ENCODE data around the gene ALKBH5.

ALKBH5 gene

DNA sequence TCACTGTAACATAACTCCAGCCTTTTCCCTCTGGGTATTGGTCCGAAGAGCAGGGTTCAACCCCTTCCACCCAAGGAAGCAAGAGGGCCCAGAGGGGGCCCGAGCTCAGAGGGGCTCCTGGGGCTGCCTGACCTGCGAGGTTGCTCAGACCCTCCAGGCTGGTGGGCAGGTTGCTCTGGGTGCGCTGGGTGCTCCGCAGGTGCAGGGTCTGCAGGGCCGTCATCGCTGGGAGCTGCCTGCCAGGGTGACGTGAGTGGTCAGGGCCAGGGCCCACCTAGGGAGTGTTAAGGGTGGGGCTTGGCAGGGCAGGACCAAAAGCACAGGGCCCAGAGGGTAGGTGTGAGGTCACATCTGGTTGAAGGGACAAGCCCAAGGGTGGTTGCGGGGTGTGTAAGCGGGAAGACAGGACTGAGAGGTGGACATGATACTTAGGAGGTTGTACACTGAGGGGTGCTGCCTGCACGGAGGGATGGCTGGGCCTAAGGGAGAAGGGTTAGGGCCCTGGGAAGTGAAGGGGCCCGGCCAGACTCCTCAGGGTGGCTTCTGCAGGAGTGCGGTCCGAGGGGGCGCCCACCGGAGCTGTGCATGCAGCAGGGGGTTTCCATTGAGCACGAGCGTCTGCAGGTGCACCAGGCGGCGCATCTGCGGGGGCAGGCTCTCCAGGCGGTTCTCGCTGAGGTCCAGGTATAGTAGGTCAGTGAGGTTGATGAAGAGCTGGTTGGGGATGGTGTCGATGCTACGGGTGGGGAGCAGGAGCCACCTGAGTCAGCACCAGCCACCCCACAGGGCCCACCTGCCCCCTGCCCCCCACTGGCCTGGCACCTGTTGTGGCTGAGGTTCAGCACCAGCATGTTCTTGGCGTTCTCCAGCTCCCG, 70.6 kb downstream of the ALKBH5 start:
- Histone ChIP-seq H3K9ac (ENCODE audit: low read length) (no peak overlapping the region), H3K79me1 (ENCODE audit: low read length) (peaks cover 11% of the 10 kb centered on the region), H2BK5ac (ENCODE audit: low read length) (no peak overlapping the region), H3K79me2 (ENCODE audit: control insufficient read depth, insufficient read depth, low read length) (peaks cover 20% of the 10 kb centered on the region), H3K4me2 (ENCODE audit: low read length) (no peak overlapping the region), H3K27ac (ENCODE audit: low read depth, low read length) (no peak overlapping the region), H4K5ac (ENCODE audit: low read length) (no peak overlapping the region), H3K27me3 (ENCODE audit: insufficient read depth, low read length, poor library complexity) (no peaks in the 10 kb centered on the region), H3K18ac (ENCODE audit: low read length) (no peak overlapping the region), H2BK15ac (replicated peaks; ENCODE audit: low read depth) (no peak overlapping the region), H4K8ac (ENCODE audit: low read depth, low read length) (no peak overlapping the region), H3K56ac (ENCODE audit: low read length) (no peak overlapping the region), H3K4me1 (ENCODE audit: control insufficient read depth, low read depth, low read length) (peaks cover 3% of the 10 kb centered on the region), H3K36me3 (ENCODE audit: control insufficient read depth, insufficient read depth, low read length) (peaks cover 19% of the 10 kb centered on the region), H3K4ac (ENCODE audit: low read depth, low read length) (no peak overlapping the region), H3K4me3 (ENCODE audit: low read length) (no peak overlapping the region), H3K23ac (ENCODE audit: low read length) (no peak overlapping the region), H2BK120ac (ENCODE audit: low read depth, low read length) (no peak overlapping the region), H2AK5ac (ENCODE audit: low read length) (no peak overlapping the region)
- WGBS (ENCODE audit: extremely low coverage, insufficient coverage, low lambda C conversion rate): no CpG with 5 or more reads among the region's 27 CpGs
- no peak for DNase-seq

DNA sequence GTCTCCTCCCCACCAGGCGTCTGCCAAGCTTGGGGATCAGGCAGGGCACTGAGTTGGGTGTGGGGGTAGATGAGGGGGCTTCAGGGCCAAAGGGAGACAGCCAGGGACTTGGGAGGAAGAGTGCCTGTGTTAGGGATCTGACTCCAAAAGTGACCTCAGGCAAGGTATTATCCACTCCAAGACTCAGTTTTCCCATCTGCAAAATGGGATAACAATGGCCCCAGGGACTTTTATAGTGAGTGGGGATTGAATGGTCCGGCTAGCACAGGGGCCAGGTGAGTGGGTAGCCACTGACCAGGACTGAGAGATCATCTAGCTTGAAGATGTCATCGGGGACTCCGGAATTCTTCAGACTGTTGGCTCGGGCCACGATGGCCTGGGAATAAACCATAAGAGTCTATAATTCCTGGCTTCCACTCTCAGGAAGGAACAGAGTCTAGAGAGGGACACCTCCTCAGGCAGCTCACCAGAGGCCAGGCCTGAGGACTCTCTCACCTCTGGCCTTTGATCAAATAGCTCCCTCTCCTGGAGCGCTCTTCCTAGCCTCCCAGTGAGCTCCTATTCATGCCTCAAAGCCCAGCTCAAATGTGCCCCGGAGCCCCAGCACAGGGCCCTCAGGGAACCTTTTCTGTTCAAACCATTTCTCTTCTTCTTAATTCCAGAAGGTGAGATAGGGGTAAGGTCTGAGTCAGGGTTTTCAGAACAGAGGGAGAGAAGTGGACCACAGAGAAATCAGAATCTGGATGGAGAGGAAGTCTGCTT, 71.4 kb downstream of the ALKBH5 start:
- H4K8ac ChIP-seq (ENCODE audit: low read depth, low read length): no peak overlapping the region
- H2AK5ac ChIP-seq (ENCODE audit: low read length): no peak overlapping the region
- no peak overlapping the region for H4K5ac ChIP-seq (ENCODE audit: low read length)
- no peak overlapping the region for H2BK15ac ChIP-seq (replicated peaks; ENCODE audit: low read depth)
- peaks cover 3% of the 10 kb centered on the region for H3K4me1 ChIP-seq (ENCODE audit: control insufficient read depth, low read depth, low read length)
- H3K9ac ChIP-seq (ENCODE audit: low read length): no peak overlapping the region
- no peak overlapping the region for H3K23ac ChIP-seq (ENCODE audit: low read length)
- H3K79me1 ChIP-seq (ENCODE audit: low read length): peaks cover 11% of the 10 kb centered on the region
- no peak overlapping the region for H2BK5ac ChIP-seq (ENCODE audit: low read length)
- H3K27me3 ChIP-seq (ENCODE audit: insufficient read depth, low read length, poor library complexity): no peaks in the 10 kb centered on the region
- WGBS (ENCODE audit: extremely low coverage, insufficient coverage, low lambda C conversion rate): no CpG with 5 or more reads among the region's 8 CpGs
- no peak overlapping the region for H3K4me2 ChIP-seq (ENCODE audit: low read length)
- H2BK120ac ChIP-seq (ENCODE audit: low read depth, low read length): no peak overlapping the region
- no peak overlapping the region for H3K27ac ChIP-seq (ENCODE audit: low read depth, low read length)
- H3K36me3 ChIP-seq (ENCODE audit: control insufficient read depth, insufficient read depth, low read length): peaks cover 19% of the 10 kb centered on the region
- H3K4ac ChIP-seq (ENCODE audit: low read depth, low read length): no peak overlapping the region
- no peak for DNase-seq
- H3K56ac ChIP-seq (ENCODE audit: low read length): no peak overlapping the region
- H3K18ac ChIP-seq (ENCODE audit: low read length): no peak overlapping the region
- peaks cover 20% of the 10 kb centered on the region for H3K79me2 ChIP-seq (ENCODE audit: control insufficient read depth, insufficient read depth, low read length)
- H3K4me3 ChIP-seq (ENCODE audit: low read length): no peak overlapping the region

DNA sequence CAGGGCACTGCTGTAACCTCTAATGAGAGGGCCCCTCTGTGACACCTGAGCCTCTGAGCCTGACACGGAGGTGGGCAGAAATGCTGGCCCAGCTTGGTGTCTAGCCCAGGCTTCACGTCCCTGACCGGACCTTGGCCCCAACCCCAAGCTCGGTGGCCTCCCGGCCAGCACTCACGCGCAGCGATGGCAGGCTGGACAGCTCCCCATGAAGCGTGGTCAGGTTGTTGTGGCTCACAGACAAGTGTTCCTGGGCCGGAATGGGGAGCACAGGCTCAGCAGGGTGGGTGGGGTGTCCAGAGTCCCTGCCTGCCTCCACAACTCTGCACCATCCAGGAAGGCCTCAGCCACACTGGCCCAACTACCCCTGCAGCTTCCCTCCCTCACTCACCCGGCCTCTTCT, 72.7 kb downstream of the ALKBH5 start:
- H3K27ac ChIP-seq (ENCODE audit: low read depth, low read length): no peak overlapping the region
- no peaks in the 10 kb centered on the region for H3K27me3 ChIP-seq (ENCODE audit: insufficient read depth, low read length, poor library complexity)

DNA sequence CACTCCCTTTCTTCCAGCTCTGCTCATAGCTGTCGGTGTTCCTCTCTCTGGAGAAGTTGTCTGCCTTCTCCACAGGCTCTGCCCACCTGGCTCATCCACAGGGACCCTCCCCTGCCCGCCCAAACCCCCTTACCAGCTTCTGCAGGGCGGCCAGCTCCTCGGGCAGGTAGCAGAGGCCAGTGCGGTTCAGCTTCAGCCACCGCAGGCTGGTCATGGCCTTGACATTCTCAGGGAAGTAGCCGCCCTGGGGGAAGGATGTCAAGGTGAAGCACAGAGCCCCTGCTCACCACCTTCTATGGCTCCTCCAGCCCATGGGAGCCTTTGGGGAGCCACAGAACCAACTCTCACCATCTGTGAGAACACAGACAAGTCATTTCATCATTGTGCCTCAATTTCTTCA, 73.1 kb downstream of the ALKBH5 start:
- peaks cover 11% of the 10 kb centered on the region for H3K36me3 ChIP-seq (ENCODE audit: control insufficient read depth, insufficient read depth, low read length)
- no peak overlapping the region for H2BK120ac ChIP-seq (ENCODE audit: low read depth, low read length)
- no peak overlapping the region for H3K23ac ChIP-seq (ENCODE audit: low read length)
- H4K8ac ChIP-seq (ENCODE audit: low read depth, low read length): no peak overlapping the region
- no peak overlapping the region for H2AK5ac ChIP-seq (ENCODE audit: low read length)
- H3K9ac ChIP-seq (ENCODE audit: low read length): peak overlapping the region; percentile 94
- H3K27ac ChIP-seq (ENCODE audit: low read depth, low read length): no peak overlapping the region
- no peak for DNase-seq
- no CpG with 5 or more reads among the region's 7 CpGs for WGBS (ENCODE audit: extremely low coverage, insufficient coverage, low lambda C conversion rate)
- H3K79me2 ChIP-seq (ENCODE audit: control insufficient read depth, insufficient read depth, low read length): peaks cover 21% of the 10 kb centered on the region
- H4K5ac ChIP-seq (ENCODE audit: low read length): no peak overlapping the region
- H3K27me3 ChIP-seq (ENCODE audit: insufficient read depth, low read length, poor library complexity): no peaks in the 10 kb centered on the region
- H3K18ac ChIP-seq (ENCODE audit: low read length): no peak overlapping the region
- no peak overlapping the region for H3K4me2 ChIP-seq (ENCODE audit: low read length)
- H3K56ac ChIP-seq (ENCODE audit: low read length): peak overlapping the region; percentile 95
- H2BK5ac ChIP-seq (ENCODE audit: low read length): no peak overlapping the region
- no peak overlapping the region for H3K4ac ChIP-seq (ENCODE audit: low read depth, low read length)
- no peak overlapping the region for H3K4me3 ChIP-seq (ENCODE audit: low read length)
- peaks cover 17% of the 10 kb centered on the region for H3K79me1 ChIP-seq (ENCODE audit: low read length)
- no peak overlapping the region for H2BK15ac ChIP-seq (replicated peaks; ENCODE audit: low read depth)
- peaks cover 3% of the 10 kb centered on the region for H3K4me1 ChIP-seq (ENCODE audit: control insufficient read depth, low read depth, low read length)

More for the DNA sequence above, 72.7 kb downstream of the ALKBH5 start:
- no peak overlapping the region for H2BK5ac ChIP-seq (ENCODE audit: low read length)
- peaks cover 13% of the 10 kb centered on the region for H3K79me1 ChIP-seq (ENCODE audit: low read length)
- H3K4me1 ChIP-seq (ENCODE audit: control insufficient read depth, low read depth, low read length): peaks cover 3% of the 10 kb centered on the region
- H4K5ac ChIP-seq (ENCODE audit: low read length): no peak overlapping the region
- H3K36me3 ChIP-seq (ENCODE audit: control insufficient read depth, insufficient read depth, low read length): peaks cover 15% of the 10 kb centered on the region
- H2BK120ac ChIP-seq (ENCODE audit: low read depth, low read length): no peak overlapping the region
- H3K18ac ChIP-seq (ENCODE audit: low read length): no peak overlapping the region
- DNase-seq: no peak
- H3K4ac ChIP-seq (ENCODE audit: low read depth, low read length): no peak overlapping the region
- H2AK5ac ChIP-seq (ENCODE audit: low read length): no peak overlapping the region
- H3K79me2 ChIP-seq (ENCODE audit: control insufficient read depth, insufficient read depth, low read length): peaks cover 20% of the 10 kb centered on the region
- WGBS (ENCODE audit: extremely low coverage, insufficient coverage, low lambda C conversion rate): no CpG with 5 or more reads among the region's 11 CpGs
- H4K8ac ChIP-seq (ENCODE audit: low read depth, low read length): no peak overlapping the region
- no peak overlapping the region for H3K4me2 ChIP-seq (ENCODE audit: low read length)
- no peak overlapping the region for H3K4me3 ChIP-seq (ENCODE audit: low read length)
- no peak overlapping the region for H2BK15ac ChIP-seq (replicated peaks; ENCODE audit: low read depth)
- no peak overlapping the region for H3K23ac ChIP-seq (ENCODE audit: low read length)
- no peak overlapping the region for H3K56ac ChIP-seq (ENCODE audit: low read length)
- H3K9ac ChIP-seq (ENCODE audit: low read length): no peak overlapping the region

DNA sequence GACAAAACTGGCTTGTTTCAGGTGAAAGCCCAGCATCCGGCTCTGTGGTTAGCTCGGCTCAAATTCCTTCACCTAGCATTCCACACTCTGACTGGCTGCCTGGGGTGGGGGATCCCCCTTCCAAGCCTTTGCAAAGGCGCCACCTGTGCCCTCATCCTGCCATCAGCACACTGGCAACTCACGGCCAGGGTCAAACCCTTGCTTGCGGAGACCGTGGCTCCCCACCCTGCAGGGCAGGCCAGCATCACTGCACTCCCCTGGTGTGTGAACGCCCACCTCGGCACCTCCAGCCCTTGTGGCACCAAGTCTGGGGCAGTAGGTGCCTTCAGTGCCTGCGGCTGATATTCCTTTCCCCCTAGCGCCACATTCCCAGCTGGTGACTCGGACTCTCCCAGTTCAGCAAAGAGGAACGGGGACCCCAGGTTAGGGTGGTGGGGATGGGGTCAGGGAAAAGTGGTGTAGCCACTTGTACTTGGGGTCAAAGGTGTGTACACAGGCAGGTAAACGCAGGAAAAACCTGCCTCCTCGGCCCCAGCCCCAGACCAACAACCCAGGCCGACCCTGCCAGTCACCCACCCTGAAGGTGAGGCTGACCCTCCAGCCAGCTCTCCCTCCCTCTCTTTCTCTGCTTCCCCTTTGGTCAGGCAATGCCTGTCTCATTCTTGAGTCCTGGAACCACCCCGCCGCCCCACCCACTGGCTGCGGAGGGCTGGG, 73.8 kb downstream of the ALKBH5 start:
- Histone ChIP-seq H2AK5ac (ENCODE audit: low read length) (peak overlapping the region; percentile 80), H3K4ac (ENCODE audit: low read depth, low read length) (no peak overlapping the region), H3K4me3 (ENCODE audit: low read length) (peak overlapping the region; percentile 91), H3K4me2 (ENCODE audit: low read length) (peak overlapping the region; percentile 78), H3K9ac (ENCODE audit: low read length) (peak overlapping the region; percentile 94), H2BK120ac (ENCODE audit: low read depth, low read length) (no peak overlapping the region), H2BK15ac (replicated peaks; ENCODE audit: low read depth) (no peak overlapping the region), H3K23ac (ENCODE audit: low read length) (peak overlapping the region; percentile 84), H3K27ac (ENCODE audit: low read depth, low read length) (peak overlapping the region; percentile 12), H3K36me3 (ENCODE audit: control insufficient read depth, insufficient read depth, low read length) (peaks cover 10% of the 10 kb centered on the region), H4K8ac (ENCODE audit: low read depth, low read length) (no peak overlapping the region), H3K79me1 (ENCODE audit: low read length) (peaks cover 21% of the 10 kb centered on the region), H3K27me3 (ENCODE audit: insufficient read depth, low read length, poor library complexity) (no peaks in the 10 kb centered on the region), H4K5ac (ENCODE audit: low read length) (no peak overlapping the region), H3K4me1 (ENCODE audit: control insufficient read depth, low read depth, low read length) (peaks cover 3% of the 10 kb centered on the region), H2BK5ac (ENCODE audit: low read length) (no peak overlapping the region), H3K56ac (ENCODE audit: low read length) (peak overlapping the region; percentile 95), H3K79me2 (ENCODE audit: control insufficient read depth, insufficient read depth, low read length) (peaks cover 23% of the 10 kb centered on the region), H3K18ac (ENCODE audit: low read length) (no peak overlapping the region)
- peak; percentile 68 for DNase-seq
- no CpG with 5 or more reads among the region's 18 CpGs for WGBS (ENCODE audit: extremely low coverage, insufficient coverage, low lambda C conversion rate)
